ENCODE data around the gene CBFB.

Gene CBFB

DNA sequence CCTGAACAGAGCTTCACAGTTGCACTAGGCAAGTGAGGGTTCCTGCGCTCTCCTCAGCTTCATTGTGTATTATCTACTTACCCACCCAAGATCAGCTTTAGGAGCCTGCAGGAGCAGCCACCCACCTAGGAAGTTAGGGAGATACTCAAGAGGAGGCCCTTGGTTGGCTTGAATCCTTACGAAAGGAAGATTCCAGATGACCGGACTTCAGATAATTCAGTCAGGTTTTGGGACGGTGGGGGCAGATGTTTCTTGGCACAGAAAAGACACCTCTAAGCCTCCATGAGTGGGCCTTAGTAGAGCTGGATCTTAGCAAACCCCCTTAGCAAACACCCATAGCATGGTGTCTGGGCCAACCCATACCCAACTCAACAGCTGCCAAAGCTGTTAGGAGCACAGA, 2.4 kb upstream of the CBFB start:
- Histone ChIP-seq H2AFZ (ENCODE audit: low read depth, low read length) (no peak overlapping the region), H3K9ac (ENCODE audit: low read length) (no peak overlapping the region), H3K9me3 (ENCODE audit: insufficient read depth, low read length) (no peaks in the 10 kb centered on the region), H4K20me1 (ENCODE audit: insufficient read depth, low read length) (peaks cover 16% of the 10 kb centered on the region), H3K36me3 (replicated peaks; ENCODE audit: low read depth, low read length) (peaks cover 13% of the 10 kb centered on the region), H3K4me3 (ENCODE audit: low read length) (no peak overlapping the region), H3K4me1 (ENCODE audit: low read length) (peaks cover 14% of the 10 kb centered on the region), H3K27me3 (ENCODE audit: low read depth, low read length) (no peaks in the 10 kb centered on the region), H3K4me2 (ENCODE audit: low read length) (no peak overlapping the region), H3K79me2 (ENCODE audit: low read length) (peaks cover 25% of the 10 kb centered on the region), H3K27ac (ENCODE audit: low read length) (no peak overlapping the region)
- TF ChIP-seq EZH2phosphoT487 (IDR thresholded peaks at IDR 0.05; ENCODE audit: low read depth) (no peak), CTCF (IDR thresholded peaks at IDR 0.05; ENCODE audit: low read depth, low read length) (no peak)

- Histone ChIP-seq H3K9me3 (ENCODE audit: insufficient read depth, low read length) (no peaks in the 10 kb centered on the region), H2AFZ (ENCODE audit: low read depth, low read length) (no peak overlapping the region), H3K9ac (ENCODE audit: low read length) (no peak overlapping the region), H3K27ac (ENCODE audit: low read length) (no peak overlapping the region), H3K36me3 (replicated peaks; ENCODE audit: low read depth, low read length) (peaks cover 18% of the 10 kb centered on the region), H3K4me1 (ENCODE audit: low read length) (peaks cover 14% of the 10 kb centered on the region), H4K20me1 (ENCODE audit: insufficient read depth, low read length) (peaks cover 21% of the 10 kb centered on the region), H3K27me3 (ENCODE audit: low read depth, low read length) (no peaks in the 10 kb centered on the region), H3K4me3 (ENCODE audit: low read length) (no peak overlapping the region), H3K4me2 (ENCODE audit: low read length) (no peak overlapping the region), H3K79me2 (ENCODE audit: low read length) (peaks cover 30% of the 10 kb centered on the region)
- no peak for TF ChIP-seq CTCF (IDR thresholded peaks at IDR 0.05; ENCODE audit: low read depth, low read length)
These were observed 1.9 kb upstream of the CBFB start for GRCh38 chr16:67027046-67027445.

GRCh38 chr16:67028167-67028695, 718 bp upstream of the CBFB start:
- peaks cover 27% of the 10 kb centered on the region for H3K36me3 ChIP-seq (replicated peaks; ENCODE audit: low read depth, low read length)
- peaks cover 14% of the 10 kb centered on the region for H3K4me1 ChIP-seq (ENCODE audit: low read length)
- H4K20me1 ChIP-seq (ENCODE audit: insufficient read depth, low read length) = peaks cover 31% of the 10 kb centered on the region
- H3K4me2 ChIP-seq (ENCODE audit: low read length) = peak overlapping the region; percentile 94
- H3K79me2 ChIP-seq (ENCODE audit: low read length) = peaks cover 42% of the 10 kb centered on the region
- TF ChIP-seq EZH2phosphoT487 (IDR thresholded peaks at IDR 0.05; ENCODE audit: low read depth) (no peak), CTCF (IDR thresholded peaks at IDR 0.05; ENCODE audit: low read depth, low read length) (no peak)
- no peaks in the 10 kb centered on the region for H3K27me3 ChIP-seq (ENCODE audit: low read depth, low read length)
- H2AFZ ChIP-seq (ENCODE audit: low read depth, low read length) = peak overlapping the region; percentile 69
- peak overlapping the region; percentile 72 for H3K27ac ChIP-seq (ENCODE audit: low read length)
- no peaks in the 10 kb centered on the region for H3K9me3 ChIP-seq (ENCODE audit: insufficient read depth, low read length)
- H3K4me3 ChIP-seq (ENCODE audit: low read length) = peak overlapping the region; percentile 79
- peak overlapping the region; percentile 82 for H3K9ac ChIP-seq (ENCODE audit: low read length)

- Histone ChIP-seq H3K36me3 (replicated peaks; ENCODE audit: low read depth, low read length) (peaks cover 30% of the 10 kb centered on the region), H2AFZ (ENCODE audit: low read depth, low read length) (0 out of 2 replicates have a peak overlapping the region, but pooled peaks have one; percentile 4), H3K4me1 (ENCODE audit: low read length) (peaks cover 14% of the 10 kb centered on the region), H3K79me2 (ENCODE audit: low read length) (peaks cover 55% of the 10 kb centered on the region), H3K27ac (ENCODE audit: low read length) (peak overlapping the region; percentile 87), H3K9ac (ENCODE audit: low read length) (peak overlapping the region; percentile 98), H3K4me2 (ENCODE audit: low read length) (peak overlapping the region; percentile 84), H4K20me1 (ENCODE audit: insufficient read depth, low read length) (peaks cover 42% of the 10 kb centered on the region), H3K9me3 (ENCODE audit: insufficient read depth, low read length) (no peaks in the 10 kb centered on the region), H3K27me3 (ENCODE audit: low read depth, low read length) (no peaks in the 10 kb centered on the region), H3K4me3 (ENCODE audit: low read length) (peak overlapping the region; percentile 81)
- TF ChIP-seq CTCF (IDR thresholded peaks at IDR 0.05; ENCODE audit: low read depth, low read length) = no peak
- no peak for TF ChIP-seq EZH2phosphoT487 (IDR thresholded peaks at IDR 0.05; ENCODE audit: low read depth)
These were observed 526 bp downstream of the CBFB start for GRCh38 chr16:67029254-67030096.

Data from OCI-LY3 (cell line).